DND-41 (cell line): ENCODE measurements around the gene OBP2B.
"Not testable (repeated sequence)": the region's sequence is repeated elsewhere in the genome, so short reads cannot be mapped to it uniquely, and the experiment has no call there.

Experiments
- ATAC-seq: fragments of 200-7000 bp; cut with Tn5 transposase; 3 replicates; pipeline ENCODE4 v1.9.1; 2021; ENCODE audit warnings: low read depth; ENCODE audit not compliant: insufficient read depth
- DNase-seq: peaks from one replicate; pipeline ENCODE4 v3.0.0-alpha.2; 2020
- H2AFZ ChIP-seq: 2 replicates; pipeline ENCODE4 v1.6.0; 2012; ENCODE audit warnings: low read depth, low read length
- H3K27ac ChIP-seq: 2 replicates; pipeline ENCODE4 v1.5.1; 2012; ENCODE audit warnings: low read length, inconsistent platforms
- H3K27me3 ChIP-seq: fragments of 200-600 bp; sonication (generic); 2 replicates; pipeline ENCODE4 v1.6.0; 2012; ENCODE audit warnings: low read length, mild to moderate bottlenecking, inconsistent platforms; ENCODE audit not compliant: insufficient read depth, poor library complexity
- H3K36me3 ChIP-seq: 2 replicates; pipeline ENCODE4 v1.5.1; 2012; ENCODE audit warnings: low read length, inconsistent platforms; ENCODE audit not compliant: insufficient read depth
- H3K4me1 ChIP-seq: 2 replicates; pipeline ENCODE4 v1.5.1; 2012; ENCODE audit warnings: mild to moderate bottlenecking, low read length; ENCODE audit not compliant: insufficient read depth
- H3K4me2 ChIP-seq: 2 replicates; pipeline ENCODE4 v1.6.0; 2012; ENCODE audit warnings: mild to moderate bottlenecking, moderate library complexity, low read length, inconsistent platforms; ENCODE audit not compliant: insufficient read depth
- H3K4me3 ChIP-seq, 2 experiments: fragments of 200-600 bp in 1 of 2; shearing (Covaris generic) in 1 of 2; 2 replicates each; pipeline ENCODE4 v1.5.1; 2012 to 2016; ENCODE audit warnings: inconsistent platforms in 2 of 2, low read length in 2 of 2, mild to moderate bottlenecking in 2 of 2, low read depth in 1 of 2, moderate library complexity in 1 of 2
- H3K79me2 ChIP-seq: 2 replicates; pipeline ENCODE4 v1.6.0; 2012; ENCODE audit warnings: low read length, inconsistent platforms; ENCODE audit not compliant: insufficient read depth
- H3K9ac ChIP-seq: 2 replicates; pipeline ENCODE4 v1.6.0; 2012; ENCODE audit warnings: low read depth, mild to moderate bottlenecking, inconsistent platforms, low read length, moderate library complexity
- H3K9me3 ChIP-seq: 2 replicates; pipeline ENCODE4 v1.5.1; 2012; ENCODE audit warnings: low read length, moderate library complexity, mild to moderate bottlenecking, inconsistent platforms; ENCODE audit not compliant: insufficient read depth, severe bottlenecking
- H4K20me1 ChIP-seq: 2 replicates; pipeline ENCODE4 v1.6.0; 2012; ENCODE audit warnings: low read length; ENCODE audit not compliant: insufficient read depth
- EZH2 ChIP-seq: IDR thresholded peaks from 3 replicates; pipeline ENCODE4 v1.6.1; 2012; ENCODE audit warnings: borderline replicate concordance, low read depth, mild to moderate bottlenecking, moderate library complexity, low read length, inconsistent platforms; ENCODE audit not compliant: severe bottlenecking
- TF ChIP-seq, protein P1 (sequence below): IDR thresholded peaks from 2 replicates; pipeline ENCODE4 v1.5.1; 2012; ENCODE audit warnings: borderline replicate concordance, low read length, moderate library complexity, mild to moderate bottlenecking; ENCODE audit not compliant: poor library complexity, severe bottlenecking; ENCODE audit errors: extremely low read depth

OBP2B gene

DNA sequence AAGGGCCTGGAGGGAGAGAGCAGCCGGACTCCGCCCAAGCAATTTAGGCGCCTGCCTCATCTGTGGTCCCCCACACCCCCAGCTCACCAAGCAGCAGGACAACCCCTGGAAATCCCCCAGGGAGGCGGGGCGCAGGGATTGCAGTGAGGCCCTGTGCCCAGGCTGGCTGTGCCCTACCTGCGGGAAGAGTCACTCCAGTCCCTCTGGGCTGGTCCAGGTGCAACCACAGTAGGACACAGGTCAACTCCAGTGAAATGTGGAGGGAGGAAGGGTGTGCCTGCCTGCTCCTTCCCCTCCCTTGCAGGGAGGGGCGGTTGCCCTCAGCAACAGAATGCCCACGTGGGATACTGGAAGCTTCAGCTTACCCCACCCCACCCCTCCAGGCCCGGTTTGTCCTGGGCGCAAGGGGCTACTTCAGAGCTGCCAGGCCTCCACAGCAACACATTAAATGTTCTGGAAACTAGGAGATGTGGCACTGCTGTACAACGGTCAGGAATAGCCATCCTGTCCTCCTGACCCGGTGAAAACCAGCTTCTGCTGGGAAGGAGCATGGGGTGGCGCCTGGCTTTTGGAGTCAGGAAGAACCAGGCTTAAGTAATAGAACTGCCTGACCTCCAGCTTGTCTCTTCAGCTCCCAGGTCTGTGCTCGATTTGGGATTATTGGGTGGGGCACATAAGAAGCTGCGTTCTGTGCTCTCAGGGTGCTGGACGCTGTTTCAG is 43.4 kb upstream of the OBP2B start:
- no peak overlapping the region for H3K4me3 ChIP-seq
- no peaks in the 10 kb centered on the region for H3K27me3 ChIP-seq
- no peak overlapping the region for H3K27ac ChIP-seq
- TF ChIP-seq EZH2, result no peak
- TF ChIP-seq, protein P1, sequence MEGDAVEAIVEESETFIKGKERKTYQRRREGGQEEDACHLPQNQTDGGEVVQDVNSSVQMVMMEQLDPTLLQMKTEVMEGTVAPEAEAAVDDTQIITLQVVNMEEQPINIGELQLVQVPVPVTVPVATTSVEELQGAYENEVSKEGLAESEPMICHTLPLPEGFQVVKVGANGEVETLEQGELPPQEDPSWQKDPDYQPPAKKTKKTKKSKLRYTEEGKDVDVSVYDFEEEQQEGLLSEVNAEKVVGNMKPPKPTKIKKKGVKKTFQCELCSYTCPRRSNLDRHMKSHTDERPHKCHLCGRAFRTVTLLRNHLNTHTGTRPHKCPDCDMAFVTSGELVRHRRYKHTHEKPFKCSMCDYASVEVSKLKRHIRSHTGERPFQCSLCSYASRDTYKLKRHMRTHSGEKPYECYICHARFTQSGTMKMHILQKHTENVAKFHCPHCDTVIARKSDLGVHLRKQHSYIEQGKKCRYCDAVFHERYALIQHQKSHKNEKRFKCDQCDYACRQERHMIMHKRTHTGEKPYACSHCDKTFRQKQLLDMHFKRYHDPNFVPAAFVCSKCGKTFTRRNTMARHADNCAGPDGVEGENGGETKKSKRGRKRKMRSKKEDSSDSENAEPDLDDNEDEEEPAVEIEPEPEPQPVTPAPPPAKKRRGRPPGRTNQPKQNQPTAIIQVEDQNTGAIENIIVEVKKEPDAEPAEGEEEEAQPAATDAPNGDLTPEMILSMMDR, result no peak
- no peak overlapping the region for H3K4me2 ChIP-seq
- no peaks in the 10 kb centered on the region for H3K9me3 ChIP-seq
- no peak overlapping the region for H3K9ac ChIP-seq
- no peaks in the 10 kb centered on the region for H3K4me1 ChIP-seq
- DNase-seq, result no peak
- no peaks in the 10 kb centered on the region for H4K20me1 ChIP-seq
- no peak for ATAC-seq
- H2AFZ ChIP-seq, result no peak overlapping the region
- no peaks in the 10 kb centered on the region for H3K36me3 ChIP-seq
- no peaks in the 10 kb centered on the region for H3K79me2 ChIP-seq

- Histone ChIP-seq H3K36me3 (no peaks in the 10 kb centered on the region), H2AFZ (no peak overlapping the region), H3K4me2 (no peak overlapping the region), H3K9ac (no peak overlapping the region), H3K4me1 (no peaks in the 10 kb centered on the region), H3K79me2 (no peaks in the 10 kb centered on the region), H3K4me3 (no peak overlapping the region), H3K9me3 (no peaks in the 10 kb centered on the region), H3K27me3 (peaks cover 6% of the 10 kb centered on the region), H3K27ac (no peak overlapping the region), H4K20me1 (no peaks in the 10 kb centered on the region)
- ATAC-seq, result no peak
- no peak for DNase-seq
- no peak for TF ChIP-seq EZH2
- TF ChIP-seq, protein P1, result no peak
Observed at GRCh38 chr9:133251773-133252172, 42.7 kb upstream of the OBP2B start.

GRCh38 chr9:133251221-133251620 is 42.2 kb upstream of the OBP2B start:
- H3K27ac ChIP-seq, H3K4me3 ChIP-seq, H3K79me2 ChIP-seq, H3K4me2 ChIP-seq, H3K4me1 ChIP-seq, H3K9ac ChIP-seq, H4K20me1 ChIP-seq, H3K36me3 ChIP-seq, ATAC-seq, H3K27me3 ChIP-seq, H3K9me3 ChIP-seq, DNase-seq, H2AFZ ChIP-seq: not testable (repeated sequence)

DNA sequence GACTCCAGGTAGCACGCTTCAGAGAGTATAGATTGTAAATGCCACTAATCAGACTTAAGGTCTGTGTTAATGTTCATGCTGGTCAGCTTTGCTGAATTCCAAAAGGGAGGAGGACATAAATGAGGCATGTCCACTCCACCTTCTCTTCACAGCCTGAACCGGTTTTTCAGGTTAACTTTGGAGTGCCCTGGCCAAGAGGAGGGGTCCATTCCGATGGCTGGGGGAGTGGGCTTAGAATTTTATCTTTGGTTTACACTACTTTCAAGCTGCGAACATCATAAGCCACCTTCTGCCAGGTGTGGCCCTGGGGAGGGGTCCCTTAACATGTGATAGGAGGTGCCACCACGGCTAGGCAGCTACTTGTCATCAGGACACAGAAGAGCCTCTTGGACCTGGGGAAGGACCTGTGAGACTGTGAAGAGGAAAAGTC is 41.7 kb upstream of the OBP2B start:
- Histone ChIP-seq H3K36me3 (no peaks in the 10 kb centered on the region), H2AFZ (no peak overlapping the region), H3K4me3 (no peak overlapping the region), H3K79me2 (no peaks in the 10 kb centered on the region), H3K27ac (no peak overlapping the region), H3K4me2 (no peak overlapping the region), H3K9ac (no peak overlapping the region), H3K27me3 (peaks cover 8% of the 10 kb centered on the region), H4K20me1 (no peaks in the 10 kb centered on the region), H3K4me1 (no peaks in the 10 kb centered on the region), H3K9me3 (no peaks in the 10 kb centered on the region)
- DNase-seq (no peak), ATAC-seq (no peak)
- TF ChIP-seq, protein P1, result no peak
- TF ChIP-seq EZH2, result no peak
